HCT116 (cell line): ENCODE measurements around the gene DPYD.

ENCODE experiments used
- EZH2 ChIP-seq: fragments of 200-600 bp; sonication (generic); IDR thresholded peaks from 2 replicates; pipeline ENCODE4 v1.6.1; 2017; ENCODE audit warnings: antibody characterized with exemption, mixed run types
- TF ChIP-seq, protein P1 (sequence below), 3 experiments: fragments of 200-600 bp in 1 of 3; sonication (generic) in 1 of 3; IDR thresholded peaks in 2 of 3; conservative IDR thresholded peaks in 1 of 3; 2 replicates each; pipeline ENCODE4 v1.5.1; 2012 to 2017; ENCODE audit warnings: low read depth in 2 of 3, low read length in 2 of 3, antibody characterized with exemption in 1 of 3, borderline replicate concordance in 1 of 3, control low read depth in 1 of 3, mild to moderate bottlenecking in 1 of 3, mixed read lengths in 1 of 3, mixed run types in 1 of 3, moderate library complexity in 1 of 3; ENCODE audit not compliant: insufficient read depth in 1 of 3

DNA sequence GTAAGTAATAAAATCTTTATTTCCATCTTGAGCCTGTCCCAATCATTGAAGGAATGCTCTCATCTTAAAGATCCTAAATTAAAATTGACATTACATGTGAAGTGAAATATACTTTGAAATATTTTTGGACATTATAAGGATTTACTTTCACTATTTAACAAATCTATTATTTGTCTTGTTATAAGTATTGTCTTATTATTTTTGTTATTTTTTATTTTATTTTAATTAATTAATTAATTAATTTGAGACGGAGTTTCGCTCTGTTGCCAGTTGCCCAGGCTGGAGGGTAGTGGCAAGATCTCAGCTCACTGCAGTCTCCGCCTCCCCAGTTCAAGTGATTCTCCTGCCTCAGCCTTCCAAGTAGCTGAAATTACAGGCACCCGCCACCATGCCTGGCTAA, 343.2 kb downstream of the DPYD start:
- no peak for TF ChIP-seq EZH2
- TF ChIP-seq, protein P1, sequence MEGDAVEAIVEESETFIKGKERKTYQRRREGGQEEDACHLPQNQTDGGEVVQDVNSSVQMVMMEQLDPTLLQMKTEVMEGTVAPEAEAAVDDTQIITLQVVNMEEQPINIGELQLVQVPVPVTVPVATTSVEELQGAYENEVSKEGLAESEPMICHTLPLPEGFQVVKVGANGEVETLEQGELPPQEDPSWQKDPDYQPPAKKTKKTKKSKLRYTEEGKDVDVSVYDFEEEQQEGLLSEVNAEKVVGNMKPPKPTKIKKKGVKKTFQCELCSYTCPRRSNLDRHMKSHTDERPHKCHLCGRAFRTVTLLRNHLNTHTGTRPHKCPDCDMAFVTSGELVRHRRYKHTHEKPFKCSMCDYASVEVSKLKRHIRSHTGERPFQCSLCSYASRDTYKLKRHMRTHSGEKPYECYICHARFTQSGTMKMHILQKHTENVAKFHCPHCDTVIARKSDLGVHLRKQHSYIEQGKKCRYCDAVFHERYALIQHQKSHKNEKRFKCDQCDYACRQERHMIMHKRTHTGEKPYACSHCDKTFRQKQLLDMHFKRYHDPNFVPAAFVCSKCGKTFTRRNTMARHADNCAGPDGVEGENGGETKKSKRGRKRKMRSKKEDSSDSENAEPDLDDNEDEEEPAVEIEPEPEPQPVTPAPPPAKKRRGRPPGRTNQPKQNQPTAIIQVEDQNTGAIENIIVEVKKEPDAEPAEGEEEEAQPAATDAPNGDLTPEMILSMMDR (IDR thresholded peaks at IDR 0.05 in 2 of 3, conservative IDR thresholded peaks at IDR 0.05 in 1 of 3; ENCODE audit: borderline replicate concordance in 1 of 3, insufficient read depth in 1 of 3, low read depth in 2 of 3, low read length in 2 of 3) = no peak
